Measurements from ENCODE around the gene VIPR1.

VIPR1 gene

GRCh38 chr3:42581400-42581708 is 78.9 kb downstream of the VIPR1 start:
- DNase-seq (ENCODE audit: low read depth), result no peak

GRCh38 chr3:42581709-42582473 is 79.4 kb downstream of the VIPR1 start, which contains the start of gene SEC22C:
Gene SEC22C (minus strand): TSS chr3:42581967. CDS start chr3:42569046, 12,921 bp downstream.
- peak; percentile 84 for DNase-seq (ENCODE audit: low read depth)

- DNase-seq (ENCODE audit: low read depth), result no peak
Measured at GRCh38 chr3:42582474-42583070, 80.1 kb downstream of the VIPR1 start.
